Adipocyte (in vitro differentiated cells): Measurements from ENCODE around the gene SLC25A43.

Experiments
- DNase-seq: peaks from one replicate; pipeline ENCODE4 v3.0.0-alpha.2; 2015; ENCODE audit warnings: low read depth
- H3K27me3 ChIP-seq: replicated peaks from 2 replicates; pipeline ENCODE4 v1.7.0; 2013; ENCODE audit warnings: mild to moderate bottlenecking, low read length, moderate library complexity; ENCODE audit not compliant: control insufficient read depth, insufficient read depth
- H3K36me3 ChIP-seq: 2 replicates; pipeline ENCODE4 v1.7.0; 2013; ENCODE audit warnings: low read length, mild to moderate bottlenecking, moderate library complexity; ENCODE audit not compliant: control insufficient read depth, insufficient read depth, severe bottlenecking
- H3K4me1 ChIP-seq: 2 replicates; pipeline ENCODE4 v1.7.0; 2013; ENCODE audit warnings: mild to moderate bottlenecking, low read length, moderate library complexity; ENCODE audit not compliant: control insufficient read depth, insufficient read depth
- H3K4me3 ChIP-seq: 2 replicates; pipeline ENCODE4 v1.7.0; 2013; ENCODE audit warnings: mild to moderate bottlenecking, low read length, moderate library complexity
- H3K9ac ChIP-seq: 2 replicates; pipeline ENCODE4 v1.7.0; 2013; ENCODE audit warnings: mild to moderate bottlenecking, low read length, moderate library complexity
- H3K9me3 ChIP-seq: 2 replicates; pipeline ENCODE4 v1.7.0; 2013; ENCODE audit warnings: mild to moderate bottlenecking, low read length, moderate library complexity; ENCODE audit not compliant: control insufficient read depth

The SLC25A43 gene

DNA sequence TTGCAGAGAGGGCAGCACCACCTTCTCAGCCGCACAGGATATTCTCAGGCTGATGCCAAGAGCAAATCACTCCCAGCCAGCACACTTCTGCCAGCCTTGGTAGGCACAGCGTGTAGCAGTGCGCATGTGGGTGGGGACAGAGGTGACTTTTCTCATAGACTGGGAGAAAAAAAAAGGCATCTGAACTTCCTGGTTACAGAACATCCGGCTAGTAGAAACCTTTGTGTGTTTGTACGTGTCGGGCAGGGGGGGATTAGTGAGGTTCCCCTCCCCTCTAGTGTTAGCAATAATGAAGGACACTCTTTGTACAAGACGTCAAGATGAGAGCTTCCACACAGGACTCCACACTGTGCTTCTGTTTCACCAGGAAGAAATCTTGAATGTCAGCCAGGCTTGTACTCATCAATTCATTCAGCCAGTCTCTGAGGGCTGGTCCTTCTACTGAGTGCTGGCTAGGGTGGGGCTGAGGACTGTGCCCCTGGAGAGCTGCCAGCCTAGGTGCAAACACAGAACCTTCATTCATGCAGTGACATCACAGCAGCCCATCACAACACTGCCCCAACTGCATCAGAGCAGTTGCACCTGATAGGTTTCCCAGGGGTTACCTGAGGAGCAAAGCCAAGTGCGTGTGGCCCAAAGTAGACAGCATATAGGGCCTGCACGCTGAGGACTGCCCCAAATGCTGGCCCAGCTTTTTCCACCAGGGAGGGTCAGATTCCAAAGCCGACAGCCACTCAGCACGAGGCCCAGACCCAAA, 103.8 kb downstream of the SLC25A43 start:
- no peaks in the 10 kb centered on the region for H3K9me3 ChIP-seq
- no peaks in the 10 kb centered on the region for H3K36me3 ChIP-seq
- no peaks in the 10 kb centered on the region for H3K27me3 ChIP-seq
- peak; percentile 31 for DNase-seq
- H3K4me1 ChIP-seq: peaks cover 11% of the 10 kb centered on the region
- H3K9ac ChIP-seq: no peak overlapping the region
- no peak overlapping the region for H3K4me3 ChIP-seq

DNA sequence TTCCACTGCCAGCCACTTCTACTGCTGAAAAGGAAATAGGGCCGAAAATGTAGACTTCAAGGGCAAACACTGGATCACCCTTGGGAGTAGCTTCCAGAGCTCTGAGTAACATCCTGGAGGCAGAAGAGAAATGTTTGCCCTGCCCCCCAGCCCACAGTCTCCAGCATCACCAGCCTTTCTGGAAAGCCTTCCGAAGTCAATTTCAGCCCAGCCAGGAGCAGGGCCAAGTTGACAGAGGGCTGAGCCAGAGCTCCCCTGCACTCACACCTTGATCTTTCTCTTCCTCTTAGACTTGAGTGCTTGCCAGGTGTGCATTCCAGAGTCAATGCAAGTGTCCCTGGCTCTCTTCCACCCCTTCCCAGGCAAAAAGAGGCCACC, 104.3 kb downstream of the SLC25A43 start:
- no peaks in the 10 kb centered on the region for H3K36me3 ChIP-seq
- H3K9me3 ChIP-seq: no peaks in the 10 kb centered on the region
- peak; percentile 80 for DNase-seq
- H3K4me3 ChIP-seq: no peak overlapping the region
- no peaks in the 10 kb centered on the region for H3K27me3 ChIP-seq
- no peak overlapping the region for H3K9ac ChIP-seq
- peaks cover 11% of the 10 kb centered on the region for H3K4me1 ChIP-seq
